DND-41 (cell line): Measurements from ENCODE around the gene BRPF1.

Source experiments
- ATAC-seq: fragments of 200-7000 bp; cut with Tn5 transposase; 3 replicates; pipeline ENCODE4 v1.9.1; 2021; ENCODE audit warnings: low read depth; ENCODE audit not compliant: insufficient read depth
- DNase-seq: peaks from one replicate; pipeline ENCODE4 v3.0.0-alpha.2; 2020
- H2AFZ ChIP-seq: 2 replicates; pipeline ENCODE4 v1.6.0; 2012; ENCODE audit warnings: low read depth, low read length
- H3K27ac ChIP-seq: 2 replicates; pipeline ENCODE4 v1.5.1; 2012; ENCODE audit warnings: low read length, inconsistent platforms
- H3K27me3 ChIP-seq: fragments of 200-600 bp; sonication (generic); 2 replicates; pipeline ENCODE4 v1.6.0; 2012; ENCODE audit warnings: low read length, mild to moderate bottlenecking, inconsistent platforms; ENCODE audit not compliant: insufficient read depth, poor library complexity
- H3K36me3 ChIP-seq: 2 replicates; pipeline ENCODE4 v1.5.1; 2012; ENCODE audit warnings: low read length, inconsistent platforms; ENCODE audit not compliant: insufficient read depth
- H3K4me1 ChIP-seq: 2 replicates; pipeline ENCODE4 v1.5.1; 2012; ENCODE audit warnings: mild to moderate bottlenecking, low read length; ENCODE audit not compliant: insufficient read depth
- H3K4me2 ChIP-seq: 2 replicates; pipeline ENCODE4 v1.6.0; 2012; ENCODE audit warnings: mild to moderate bottlenecking, moderate library complexity, low read length, inconsistent platforms; ENCODE audit not compliant: insufficient read depth
- H3K4me3 ChIP-seq, 2 experiments: fragments of 200-600 bp in 1 of 2; shearing (Covaris generic) in 1 of 2; 2 replicates each; pipeline ENCODE4 v1.5.1; 2012 to 2016; ENCODE audit warnings: inconsistent platforms in 2 of 2, low read length in 2 of 2, mild to moderate bottlenecking in 2 of 2, low read depth in 1 of 2, moderate library complexity in 1 of 2
- H3K79me2 ChIP-seq: 2 replicates; pipeline ENCODE4 v1.6.0; 2012; ENCODE audit warnings: low read length, inconsistent platforms; ENCODE audit not compliant: insufficient read depth
- H3K9ac ChIP-seq: 2 replicates; pipeline ENCODE4 v1.6.0; 2012; ENCODE audit warnings: low read depth, mild to moderate bottlenecking, inconsistent platforms, low read length, moderate library complexity
- H3K9me3 ChIP-seq: 2 replicates; pipeline ENCODE4 v1.5.1; 2012; ENCODE audit warnings: low read length, moderate library complexity, mild to moderate bottlenecking, inconsistent platforms; ENCODE audit not compliant: insufficient read depth, severe bottlenecking
- H4K20me1 ChIP-seq: 2 replicates; pipeline ENCODE4 v1.6.0; 2012; ENCODE audit warnings: low read length; ENCODE audit not compliant: insufficient read depth
- CTCF ChIP-seq: IDR thresholded peaks from 2 replicates; pipeline ENCODE4 v1.5.1; 2012; ENCODE audit warnings: borderline replicate concordance, low read length, moderate library complexity, mild to moderate bottlenecking; ENCODE audit not compliant: poor library complexity, severe bottlenecking; ENCODE audit errors: extremely low read depth
- EZH2 ChIP-seq: IDR thresholded peaks from 3 replicates; pipeline ENCODE4 v1.6.1; 2012; ENCODE audit warnings: borderline replicate concordance, low read depth, mild to moderate bottlenecking, moderate library complexity, low read length, inconsistent platforms; ENCODE audit not compliant: severe bottlenecking

BRPF1 gene

GRCh38 chr3:9692416-9692815, 39.1 kb upstream of the BRPF1 start:
- no peak for ATAC-seq
- Histone ChIP-seq H3K27ac (no peak overlapping the region), H3K27me3 (no peaks in the 10 kb centered on the region), H3K9ac (no peak overlapping the region), H3K4me2 (no peak overlapping the region), H3K79me2 (no peaks in the 10 kb centered on the region), H3K4me3 (no peak overlapping the region), H3K36me3 (peaks cover 93% of the 10 kb centered on the region), H3K9me3 (no peaks in the 10 kb centered on the region), H3K4me1 (no peaks in the 10 kb centered on the region), H2AFZ (no peak overlapping the region), H4K20me1 (no peaks in the 10 kb centered on the region)
- TF ChIP-seq CTCF: no peak
- no peak for TF ChIP-seq EZH2
- no peak for DNase-seq

- Histone ChIP-seq H2AFZ (no peak overlapping the region), H3K4me2 (no peak overlapping the region), H3K9ac (no peak overlapping the region), H3K4me3 (no peak overlapping the region), H3K27me3 (no peaks in the 10 kb centered on the region), H3K9me3 (no peaks in the 10 kb centered on the region), H3K4me1 (no peaks in the 10 kb centered on the region), H3K79me2 (no peaks in the 10 kb centered on the region), H3K36me3 (peaks cover 84% of the 10 kb centered on the region), H4K20me1 (no peaks in the 10 kb centered on the region), H3K27ac (no peak overlapping the region)
- no peak for ATAC-seq
- TF ChIP-seq EZH2 (no peak), CTCF (no peak)
- no peak for DNase-seq
Observed at GRCh38 chr3:9695345-9695744, 36.2 kb upstream of the BRPF1 start.

GRCh38 chr3:9695746-9696145, 35.8 kb upstream of the BRPF1 start:
- H3K9me3 ChIP-seq: no peaks in the 10 kb centered on the region
- H3K36me3 ChIP-seq: peaks cover 83% of the 10 kb centered on the region
- no peaks in the 10 kb centered on the region for H4K20me1 ChIP-seq
- H3K4me3 ChIP-seq: no peak overlapping the region
- TF ChIP-seq CTCF: no peak
- TF ChIP-seq EZH2: no peak
- H3K4me1 ChIP-seq: no peaks in the 10 kb centered on the region
- ATAC-seq (no peak), DNase-seq (no peak)
- no peak overlapping the region for H3K4me2 ChIP-seq
- no peaks in the 10 kb centered on the region for H3K79me2 ChIP-seq
- no peak overlapping the region for H3K9ac ChIP-seq
- H3K27me3 ChIP-seq: no peaks in the 10 kb centered on the region
- H3K27ac ChIP-seq: no peak overlapping the region
- no peak overlapping the region for H2AFZ ChIP-seq
